Ishikawa (cell line): ENCODE data around the gene DCC.

Experiments used
- CEBPB ChIP-seq: IDR thresholded peaks from 2 replicates; pipeline ENCODE4 v1.6.1; 2012
- CREB1 ChIP-seq: IDR thresholded peaks from 2 replicates; pipeline ENCODE4 v1.6.1; 2012; ENCODE audit warnings: low read depth
- EGR1 ChIP-seq: IDR thresholded peaks from 2 replicates; pipeline ENCODE4 v1.6.1; 2012
- EP300 ChIP-seq: IDR thresholded peaks from 2 replicates; pipeline ENCODE4 v1.6.1; 2012; ENCODE audit warnings: borderline replicate concordance
- FOXM1 ChIP-seq: IDR thresholded peaks from 2 replicates; pipeline ENCODE4 v1.6.1; 2012; ENCODE audit warnings: low read depth, borderline replicate concordance
- MAX ChIP-seq: IDR thresholded peaks from 2 replicates; pipeline ENCODE4 v1.6.1; 2012
- NFIC ChIP-seq: IDR thresholded peaks from 2 replicates; pipeline ENCODE4 v1.6.1; 2012
- RAD21 ChIP-seq: IDR thresholded peaks from 2 replicates; pipeline ENCODE4 v1.6.1; 2012; ENCODE audit warnings: low read depth
- REST ChIP-seq: IDR thresholded peaks from 2 replicates; pipeline ENCODE4 v1.6.1; 2012; ENCODE audit warnings: low read depth, mild to moderate bottlenecking
- TAF1 ChIP-seq: IDR thresholded peaks from 2 replicates; pipeline ENCODE4 v1.6.1; 2012; ENCODE audit warnings: low read depth, mild to moderate bottlenecking
- TCF12 ChIP-seq: IDR thresholded peaks from 2 replicates; pipeline ENCODE4 v1.6.1; 2012; ENCODE audit warnings: low read depth
- TEAD4 ChIP-seq: IDR thresholded peaks from 2 replicates; pipeline ENCODE4 v1.6.1; 2012
- USF1 ChIP-seq: IDR thresholded peaks from 2 replicates; pipeline ENCODE4 v1.6.1; 2012
- YY1 ChIP-seq: IDR thresholded peaks from 2 replicates; pipeline ENCODE4 v1.6.1; 2012; ENCODE audit warnings: low read depth
- ZBTB7A ChIP-seq: IDR thresholded peaks from 2 replicates; pipeline ENCODE4 v1.6.1; 2012; ENCODE audit warnings: low read depth

The DCC gene

GRCh38 chr18:52452427-52452826, 112.4 kb downstream of the DCC start:
- TF ChIP-seq FOXM1, result no peak

GRCh38 chr18:52459890-52460289, 119.9 kb downstream of the DCC start:
- no peak for TF ChIP-seq ZBTB7A
- TF ChIP-seq TEAD4, result no peak
- no peak for TF ChIP-seq NFIC
- TF ChIP-seq USF1, result no peak
- TF ChIP-seq CREB1, result no peak
- no peak for TF ChIP-seq TAF1
- TF ChIP-seq MAX, result no peak
- no peak for TF ChIP-seq YY1
- no peak for TF ChIP-seq FOXM1
- no peak for TF ChIP-seq TCF12
- TF ChIP-seq CEBPB, result no peak
- TF ChIP-seq RAD21, result no peak
- no peak for TF ChIP-seq REST
- no peak for TF ChIP-seq EP300
- TF ChIP-seq EGR1, result no peak

GRCh38 chr18:52462853-52463252, 122.9 kb downstream of the DCC start:
- TF ChIP-seq YY1 (no peak), TEAD4 (no peak), EP300 (no peak), MAX (no peak), TAF1 (no peak)

- TF ChIP-seq FOXM1 (no peak), EGR1 (no peak), TEAD4 (no peak), TCF12 (no peak), YY1 (no peak), REST (no peak), NFIC (no peak), CEBPB (no peak), ZBTB7A (no peak), EP300 (no peak), USF1 (no peak), MAX (no peak)
These were observed 125.4 kb downstream of the DCC start for GRCh38 chr18:52465391-52465790.

- TF ChIP-seq FOXM1, result no peak
- no peak for TF ChIP-seq REST
- TF ChIP-seq EGR1, result no peak
- TF ChIP-seq ZBTB7A, result no peak
- no peak for TF ChIP-seq TEAD4
- TF ChIP-seq NFIC, result no peak
- no peak for TF ChIP-seq MAX
- TF ChIP-seq TAF1, result no peak
- no peak for TF ChIP-seq RAD21
- no peak for TF ChIP-seq USF1
- no peak for TF ChIP-seq TCF12
- TF ChIP-seq YY1, result no peak
- TF ChIP-seq CEBPB, result no peak
- no peak for TF ChIP-seq EP300
- TF ChIP-seq CREB1, result no peak
These were observed 128.5 kb downstream of the DCC start for GRCh38 chr18:52468496-52468895.
